Medulla oblongata (tissue), 1 donor: Measurements from ENCODE around the gene DAB1.

Experiments used
- DNase-seq: peaks from one replicate; pipeline ENCODE4 v3.0.0-alpha.2; 2015; ENCODE audit errors: extremely low spot score

The DAB1 gene

DNA sequence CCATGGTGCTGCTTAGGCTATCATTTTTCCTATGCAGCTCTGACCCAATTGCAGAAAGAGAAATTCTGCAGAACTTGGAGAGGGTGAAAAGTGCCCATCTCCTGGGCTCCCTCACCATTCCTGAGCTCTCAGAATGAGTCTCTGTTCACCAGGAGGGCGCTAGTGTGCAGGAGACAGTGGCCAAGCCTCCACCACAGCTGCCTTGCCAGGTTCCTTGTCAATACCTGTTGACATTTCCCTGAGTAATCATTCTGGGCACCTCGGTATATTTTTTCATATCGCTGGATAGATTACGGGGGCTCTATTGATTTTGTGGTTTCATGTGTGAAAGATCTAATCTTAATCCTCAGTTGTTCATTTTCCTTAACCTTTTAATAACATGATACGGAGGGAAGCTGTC is 445.0 kb downstream of the DAB1 start:
- DNase-seq, result no peak

DNA sequence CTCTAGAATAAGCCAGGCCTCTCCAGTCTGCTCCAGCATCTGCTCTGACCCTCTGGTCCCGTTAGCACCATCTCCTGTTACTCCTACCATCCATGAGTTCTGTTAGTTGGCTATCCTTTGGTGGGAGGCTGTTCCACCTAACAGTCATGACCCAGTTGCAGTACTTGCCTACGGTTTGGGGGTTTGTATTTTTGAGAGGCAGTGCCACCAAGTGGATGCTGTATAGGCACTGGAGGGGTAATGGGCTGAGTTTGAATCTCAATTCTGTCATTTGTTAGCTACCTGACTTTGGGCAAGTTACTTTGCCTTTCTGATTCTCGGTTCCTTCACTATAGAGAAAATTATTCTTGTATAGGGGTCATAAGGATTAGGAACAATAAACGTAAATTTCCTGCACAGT is 445.9 kb downstream of the DAB1 start:
- no peak for DNase-seq

DNA sequence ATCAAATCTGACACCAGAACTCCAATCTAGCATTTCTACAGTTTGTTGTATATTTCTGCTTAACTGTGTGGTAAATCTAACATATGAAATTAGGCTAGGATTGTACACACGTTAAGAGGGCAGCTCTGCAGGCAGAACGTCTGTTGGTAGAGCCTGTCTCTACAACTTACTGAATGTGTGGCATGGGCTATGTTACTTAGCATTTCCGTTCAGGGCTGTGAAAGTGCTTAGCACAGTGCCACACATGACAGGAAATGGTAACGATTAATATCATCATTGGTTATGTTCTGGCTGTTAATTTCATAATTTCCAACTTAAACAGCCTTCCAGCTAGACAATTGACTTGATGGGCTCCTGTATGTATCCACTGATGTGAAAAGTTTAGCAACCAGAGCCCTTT is 448.4 kb downstream of the DAB1 start:
- DNase-seq, result no peak

DNA sequence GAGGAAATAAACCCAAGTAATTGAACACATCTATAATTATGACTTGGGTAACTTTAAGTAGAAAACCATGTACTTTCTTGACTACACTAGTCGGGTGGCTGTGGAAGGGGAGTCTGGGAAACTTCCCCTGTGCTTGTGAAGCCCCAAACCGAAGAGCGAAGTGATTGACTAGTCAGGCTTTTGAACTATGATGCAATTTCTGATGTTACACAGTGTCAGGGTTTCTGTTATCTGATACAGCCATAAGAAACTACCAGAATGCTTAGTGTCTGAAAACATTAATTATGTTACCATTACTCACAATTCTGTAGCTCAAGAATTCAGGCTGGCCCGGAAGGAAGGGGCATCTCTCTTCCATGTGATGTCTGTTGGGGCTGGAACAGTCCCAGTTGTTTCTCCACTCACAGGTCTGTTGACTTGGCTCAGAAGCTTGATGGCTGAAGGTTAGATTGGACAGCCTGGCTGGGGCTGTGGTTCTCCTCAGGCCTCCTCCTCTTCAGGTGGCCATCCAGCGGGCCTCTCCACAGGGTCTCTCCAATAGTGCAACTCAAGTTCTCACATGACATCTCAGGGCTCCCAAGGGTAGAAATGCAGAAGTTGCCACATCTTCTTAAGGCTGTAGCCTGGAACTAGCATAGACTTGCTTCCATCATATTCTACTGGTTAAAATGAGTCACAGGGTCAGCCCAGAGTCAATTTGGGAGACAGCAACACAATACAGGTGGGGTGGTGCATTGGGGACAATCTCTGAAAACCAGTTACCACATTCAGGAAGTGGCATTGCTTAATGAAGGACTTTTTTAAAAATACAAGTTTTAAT is 449.7 kb downstream of the DAB1 start:
- DNase-seq, result no peak

DNA sequence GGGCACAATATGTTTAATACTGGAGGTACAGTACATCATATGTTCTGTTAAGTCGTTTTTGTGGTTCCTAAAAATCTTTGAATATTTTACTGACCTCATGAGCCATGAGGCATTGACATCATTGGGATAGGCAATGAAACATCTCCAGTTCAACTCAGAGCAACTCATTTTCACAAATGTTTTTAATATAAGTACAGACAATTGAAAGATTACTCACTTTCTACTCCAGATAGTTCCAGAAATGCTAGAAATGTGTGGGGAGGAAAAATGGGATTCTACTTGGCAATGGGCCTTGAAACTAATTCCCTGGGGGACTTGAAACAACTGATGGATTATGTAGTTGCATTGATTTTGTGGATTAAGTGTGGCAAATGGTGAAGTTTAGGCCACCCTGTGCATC is 450.9 kb downstream of the DAB1 start:
- no peak for DNase-seq

DNA sequence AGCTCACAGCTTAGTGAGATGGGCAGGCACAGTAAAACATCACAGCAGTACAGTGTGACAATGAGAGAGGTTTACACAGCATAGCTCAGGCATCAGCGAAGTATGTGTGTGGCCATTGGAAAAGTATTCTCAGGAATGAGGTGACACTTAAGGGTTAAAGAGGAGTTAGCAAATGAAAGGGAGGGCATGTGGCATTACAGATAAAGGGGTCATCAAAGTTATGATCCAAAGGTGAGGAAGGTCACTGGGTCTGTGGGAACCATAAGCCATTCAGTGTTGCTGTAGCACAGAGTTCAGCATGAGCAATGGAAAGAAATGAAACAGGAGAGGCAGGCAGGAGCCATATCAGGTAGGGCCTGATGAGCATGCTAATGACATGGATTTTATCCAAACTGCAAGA is 453.6 kb downstream of the DAB1 start:
- DNase-seq, result no peak

DNA sequence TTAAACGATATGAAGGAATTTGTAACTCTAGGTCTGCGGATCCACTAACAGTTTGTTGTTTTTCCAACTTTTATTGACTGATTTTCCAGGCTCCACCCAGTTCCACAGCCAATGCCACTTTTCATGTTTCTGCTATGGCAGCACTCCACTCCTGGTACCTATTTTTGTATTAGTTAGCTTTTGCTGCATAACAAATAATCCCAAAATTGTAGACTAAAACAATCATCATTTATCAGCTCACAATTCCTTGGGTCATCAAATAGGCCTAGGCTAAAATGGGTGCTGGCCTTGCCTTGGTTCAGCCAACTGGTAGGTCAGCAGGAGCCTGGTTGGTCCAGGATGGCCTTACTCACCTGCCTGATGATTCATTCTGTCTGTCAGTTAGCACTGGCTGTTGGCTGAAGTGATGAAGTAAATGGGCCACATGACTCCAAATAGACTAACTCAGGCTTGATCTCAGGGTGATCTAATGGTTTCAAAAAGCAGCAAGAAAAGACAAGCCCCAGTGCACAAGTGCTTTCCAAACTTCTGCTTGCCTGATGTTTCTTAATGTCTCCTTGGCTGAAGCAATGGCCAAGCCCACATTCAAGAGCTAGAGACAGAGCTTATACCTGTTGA is 454.9 kb downstream of the DAB1 start:
- DNase-seq, result no peak

DNA sequence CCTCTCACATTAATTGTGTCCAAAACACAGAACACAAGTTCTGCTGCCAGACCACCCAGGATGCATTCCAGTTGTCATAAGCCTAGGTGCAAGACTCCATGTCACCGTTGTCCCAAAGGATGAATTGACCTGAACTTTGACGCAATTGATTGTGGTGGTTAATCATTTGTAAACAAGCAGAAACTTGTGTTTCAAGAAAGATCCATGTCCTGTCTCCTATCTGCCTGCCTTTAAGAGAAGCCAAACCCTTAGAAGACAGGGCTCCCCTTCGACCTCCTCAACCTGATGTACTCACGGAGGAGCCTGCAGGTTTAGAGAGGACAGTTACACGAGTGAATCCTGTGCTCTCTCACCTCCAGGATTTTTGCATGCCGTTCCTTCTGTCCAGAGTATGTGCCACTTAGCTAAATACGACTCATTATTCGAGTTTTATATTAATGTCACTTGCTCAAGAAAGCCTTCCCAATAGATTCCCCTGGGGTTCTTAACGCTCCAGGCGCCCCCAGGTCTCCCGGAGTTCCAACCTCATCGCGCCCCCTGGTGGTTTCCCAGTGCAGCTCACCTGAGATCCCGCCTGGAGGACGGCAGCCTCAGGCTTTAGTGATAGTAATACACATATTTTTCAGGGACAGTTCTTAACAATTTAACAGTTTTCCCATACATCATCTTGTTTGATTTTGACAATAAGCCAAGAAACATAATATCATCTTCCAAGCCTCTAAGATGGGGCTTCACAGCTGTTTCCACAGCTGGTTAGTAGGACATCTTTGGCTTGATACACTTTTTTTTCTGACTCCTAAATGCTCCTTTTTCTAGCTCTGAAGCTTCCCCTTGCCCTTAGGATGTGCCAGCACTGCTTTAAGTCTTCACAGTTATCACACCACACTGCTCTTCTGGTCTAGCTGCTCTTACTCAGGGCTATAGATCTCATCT is 455.7 kb downstream of the DAB1 start:
- no peak for DNase-seq

DNA sequence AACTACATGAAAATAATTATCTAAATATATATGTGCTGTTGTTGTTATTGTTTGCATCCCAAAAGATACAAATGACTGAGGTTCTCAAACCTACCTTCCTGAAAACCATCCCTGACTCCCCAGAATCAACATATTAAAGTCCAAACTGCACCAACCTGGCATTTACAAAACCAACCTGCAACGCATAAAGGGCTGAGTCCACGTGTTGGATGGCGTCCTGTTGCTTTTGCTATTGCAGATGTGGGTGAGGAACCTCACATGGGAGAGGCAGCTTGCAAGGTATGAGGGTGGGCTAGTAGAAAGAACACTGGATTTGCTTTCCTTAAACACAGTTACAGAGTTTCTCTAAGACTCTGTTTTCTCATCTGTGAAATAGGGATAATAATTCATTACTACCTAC is 456.5 kb downstream of the DAB1 start:
- DNase-seq, result no peak

DNA sequence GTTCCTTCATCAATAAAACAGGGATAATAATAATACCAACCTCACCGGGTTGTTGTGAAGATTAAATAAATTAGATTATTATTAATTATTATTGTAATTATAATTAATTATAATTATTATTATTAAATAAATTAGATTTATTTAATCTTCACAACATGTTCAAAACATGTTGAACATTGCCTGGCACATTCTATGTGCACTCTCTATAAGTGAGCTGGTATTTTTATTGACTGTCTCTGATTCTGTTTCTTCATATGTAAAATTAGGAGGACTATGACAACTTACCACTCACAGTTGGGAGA is 457.2 kb downstream of the DAB1 start:
- no peak for DNase-seq

DNA sequence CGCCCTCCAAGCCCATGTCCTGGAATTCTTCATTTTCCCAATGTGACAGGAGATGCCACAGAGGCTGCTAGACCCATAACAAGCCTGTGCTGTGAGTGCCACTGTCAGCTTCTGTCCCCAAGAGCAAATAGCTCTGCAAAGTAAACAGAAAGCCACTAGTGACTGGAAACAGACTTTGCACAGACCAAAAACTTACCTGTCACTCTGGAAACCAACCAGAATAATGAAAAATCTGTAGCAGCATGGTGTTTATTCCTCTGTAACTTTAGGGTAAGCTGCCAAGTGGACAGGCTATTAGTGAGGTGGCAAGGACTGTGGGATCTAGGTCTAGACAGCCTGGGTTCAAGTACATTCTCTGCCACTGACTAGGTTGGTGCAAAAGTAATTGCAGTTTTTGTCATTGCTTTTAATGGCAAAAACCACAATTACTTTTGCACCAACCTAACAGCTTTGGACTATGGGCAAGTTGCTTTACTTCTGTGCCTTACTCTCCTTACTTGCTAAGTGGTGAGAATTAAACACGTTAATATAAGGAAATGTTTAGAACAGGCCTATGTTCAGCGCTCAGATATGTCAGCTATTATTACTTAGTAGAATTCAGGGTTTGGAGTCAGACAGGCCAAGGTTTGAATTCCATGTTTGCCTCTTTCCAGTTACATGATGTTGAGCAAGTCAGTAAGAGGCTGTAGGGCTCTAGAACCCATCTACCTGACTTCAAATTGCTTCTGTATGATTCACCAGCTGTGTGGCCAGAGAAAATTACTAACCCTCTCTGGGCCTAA is 457.8 kb downstream of the DAB1 start, which contains the start of gene C8B:
Gene C8B (minus strand): TSS at position 100 of the 782 bp plus-strand sequence. CDS start 67 bp downstream, at position 33.
- DNase-seq, result no peak

DNA sequence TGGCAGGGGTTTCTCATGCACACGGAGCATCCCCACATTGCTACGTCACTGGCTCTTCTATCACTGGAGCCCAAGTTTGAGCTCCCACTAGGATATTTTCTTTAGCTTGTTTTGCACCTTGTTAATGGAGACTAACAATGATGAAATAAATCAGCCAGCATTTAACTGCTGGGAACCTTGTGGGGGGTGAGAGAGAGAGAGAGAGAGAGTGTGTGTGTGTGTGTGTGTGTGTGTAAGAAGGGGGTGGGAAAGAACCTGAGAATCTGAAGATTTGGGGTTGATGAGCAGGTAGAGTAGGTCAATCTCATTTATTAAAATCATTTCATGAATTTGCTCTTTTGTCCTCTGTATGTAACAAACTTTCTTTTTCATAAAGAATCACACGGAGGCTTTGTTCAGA is 458.7 kb downstream of the DAB1 start:
- no peak for DNase-seq

DNA sequence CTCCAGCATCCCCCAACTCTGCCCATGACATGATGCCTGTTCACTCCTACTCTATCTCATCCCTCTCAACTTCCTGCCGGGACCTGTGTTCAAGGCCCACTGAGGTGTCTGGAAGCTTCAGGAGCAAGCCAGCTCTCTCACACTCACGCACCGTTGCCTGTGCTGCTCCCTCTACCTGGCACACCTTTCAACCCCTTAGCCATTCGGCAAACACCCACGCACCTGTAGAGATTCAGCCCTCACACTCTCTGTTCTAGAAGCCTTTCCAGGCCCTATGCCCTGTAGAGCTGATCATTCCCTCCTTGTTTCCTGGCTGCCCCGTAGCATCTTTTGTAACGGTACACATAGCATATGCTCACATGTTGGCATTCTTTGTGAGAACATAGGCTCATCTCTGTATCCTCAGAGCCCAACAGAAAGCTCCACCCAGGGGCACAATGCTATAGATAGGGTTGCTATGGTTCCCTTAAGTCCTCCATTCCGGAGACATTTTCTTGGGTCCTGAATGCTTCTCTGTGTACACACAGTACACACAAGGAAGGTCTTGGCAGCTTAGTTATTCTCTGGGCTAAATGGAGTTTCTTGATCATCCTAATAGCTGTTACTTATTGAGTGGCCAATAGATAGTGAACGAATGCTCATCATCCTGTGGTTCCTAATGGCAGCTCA is 459.4 kb downstream of the DAB1 start:
- no peak for DNase-seq

DNA sequence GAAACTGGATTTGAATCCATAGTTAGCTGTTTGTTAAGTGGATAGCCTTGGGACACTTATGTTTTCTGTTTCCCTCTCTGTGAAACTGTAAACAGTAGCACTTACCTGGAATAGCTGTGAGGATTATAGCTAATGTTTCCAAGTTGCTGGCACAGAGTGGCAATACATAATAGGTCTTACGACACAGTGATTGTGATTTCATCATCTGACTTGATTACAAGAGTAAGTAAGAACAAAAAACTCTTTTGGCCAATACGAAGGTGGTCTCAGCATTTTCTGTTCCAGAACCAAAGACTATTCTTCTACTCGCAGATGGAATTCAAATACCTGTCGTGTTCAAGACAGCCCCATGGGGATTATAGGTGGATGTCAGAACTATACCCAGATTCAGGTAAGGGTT is 460.2 kb downstream of the DAB1 start:
- no peak for DNase-seq

DNA sequence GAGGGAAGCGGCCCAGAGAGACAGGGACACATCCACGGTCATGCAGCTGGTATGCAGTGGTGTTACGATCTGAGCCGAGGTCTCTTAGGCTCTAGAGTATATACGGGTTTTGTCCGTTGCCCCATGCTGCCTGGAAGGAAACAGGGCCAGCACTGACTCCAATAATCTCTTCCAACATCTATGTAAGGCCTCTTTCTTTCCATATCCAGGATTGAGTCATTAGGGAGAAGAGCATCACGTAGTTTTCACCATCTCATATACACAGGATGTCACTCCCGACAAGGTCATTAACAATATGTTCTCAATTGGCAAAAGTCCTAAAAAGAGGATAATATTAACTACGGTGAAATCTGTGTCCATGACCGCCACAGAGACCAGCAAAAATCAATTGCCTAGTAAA is 462.4 kb downstream of the DAB1 start:
- DNase-seq, result no peak

DNA sequence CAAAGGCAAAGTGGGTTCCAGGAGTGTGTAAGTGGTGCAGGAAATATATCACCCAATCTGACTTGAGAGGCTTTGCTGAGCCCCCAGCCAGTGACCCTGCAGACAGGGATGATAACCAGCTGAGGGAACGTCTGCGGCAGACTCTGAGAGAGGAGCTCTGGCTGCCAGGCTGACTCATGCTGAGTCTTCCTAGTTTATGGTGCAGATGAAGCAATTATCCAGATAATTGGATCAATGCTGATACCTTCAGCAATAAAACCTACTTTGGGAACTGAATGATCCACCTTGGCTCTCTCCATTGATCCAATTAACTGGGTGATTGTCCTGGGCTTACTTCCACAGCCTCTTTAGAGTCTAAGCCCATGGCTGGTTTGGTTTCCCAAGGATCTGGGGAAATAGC is 465.3 kb downstream of the DAB1 start:
- DNase-seq, result no peak

DNA sequence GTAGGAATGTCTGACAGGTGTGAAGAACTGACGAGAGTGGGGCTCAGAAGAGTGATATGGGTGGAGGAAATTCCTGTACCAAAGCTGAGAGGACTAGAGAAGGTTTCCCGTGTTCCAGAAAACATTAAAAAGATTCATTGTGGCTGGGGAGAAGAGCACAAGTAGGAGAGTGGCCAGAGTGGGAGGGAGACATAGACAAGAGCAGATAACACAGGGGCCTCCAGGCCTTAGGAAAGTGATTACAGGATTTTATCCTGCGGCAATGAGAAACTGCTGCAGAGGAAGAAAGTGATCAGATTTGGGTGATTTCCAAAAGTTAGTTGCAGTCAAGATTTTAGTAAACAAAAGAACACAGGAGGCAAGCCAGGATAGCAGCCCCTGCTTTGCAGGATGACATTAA is 465.9 kb downstream of the DAB1 start:
- DNase-seq, result no peak

DNA sequence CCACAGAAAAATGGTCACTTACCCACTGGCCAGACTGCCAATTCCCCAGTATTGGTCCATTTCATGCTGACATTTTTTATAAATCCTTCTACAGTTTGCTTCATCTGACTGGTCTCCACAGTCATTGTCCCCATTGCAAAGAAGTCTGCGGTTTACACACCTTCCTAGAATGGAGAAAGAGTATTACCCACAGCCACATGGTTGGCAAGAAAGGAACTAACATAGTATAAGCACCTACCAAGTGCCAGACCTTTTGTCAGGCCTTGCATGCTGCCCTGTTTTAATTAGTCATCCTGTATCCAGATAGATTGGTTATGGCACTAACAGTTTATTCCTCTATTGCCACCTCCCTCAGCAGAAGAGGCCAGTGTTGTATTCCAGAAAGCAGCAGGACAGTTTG is 469.2 kb downstream of the DAB1 start:
- DNase-seq, result no peak

DNA sequence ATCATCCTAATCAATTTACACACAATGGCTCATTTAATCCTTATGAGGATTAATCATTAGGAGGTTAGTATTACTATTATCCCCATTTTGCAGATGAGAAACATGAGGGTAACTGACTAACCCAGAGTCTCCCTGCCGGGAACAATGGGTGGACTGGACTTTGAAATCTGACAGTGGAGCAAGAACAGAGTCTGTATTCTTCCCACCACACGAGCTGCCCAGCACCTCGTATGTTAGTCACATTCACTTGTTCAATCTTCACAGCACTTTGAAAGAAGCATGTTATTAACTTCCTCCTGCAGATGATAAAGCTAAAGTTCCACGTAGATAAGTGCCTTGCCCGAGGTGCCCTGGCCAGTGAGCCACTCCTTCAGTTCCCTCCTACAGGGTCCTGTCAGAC is 470.5 kb downstream of the DAB1 start:
- no peak for DNase-seq

DNA sequence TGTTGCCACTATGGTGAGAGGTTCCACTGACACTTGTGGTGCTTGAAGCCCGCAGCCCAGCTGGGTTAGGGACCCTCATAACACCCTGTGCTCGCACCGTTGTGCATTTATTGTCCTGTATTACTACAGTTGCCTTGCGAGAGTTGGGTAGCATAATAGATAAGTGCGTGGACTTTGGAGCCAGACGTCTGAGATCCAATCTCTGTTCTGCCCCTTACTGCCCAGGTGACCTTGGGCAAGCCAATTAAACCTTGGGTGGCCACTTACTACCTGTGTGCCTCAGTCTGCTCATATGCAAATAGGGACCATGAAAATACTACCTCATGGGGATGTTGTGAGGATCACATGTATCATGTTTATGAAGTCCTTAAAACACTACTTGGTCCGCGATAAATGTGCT is 471.4 kb downstream of the DAB1 start:
- DNase-seq, result no peak

DNA sequence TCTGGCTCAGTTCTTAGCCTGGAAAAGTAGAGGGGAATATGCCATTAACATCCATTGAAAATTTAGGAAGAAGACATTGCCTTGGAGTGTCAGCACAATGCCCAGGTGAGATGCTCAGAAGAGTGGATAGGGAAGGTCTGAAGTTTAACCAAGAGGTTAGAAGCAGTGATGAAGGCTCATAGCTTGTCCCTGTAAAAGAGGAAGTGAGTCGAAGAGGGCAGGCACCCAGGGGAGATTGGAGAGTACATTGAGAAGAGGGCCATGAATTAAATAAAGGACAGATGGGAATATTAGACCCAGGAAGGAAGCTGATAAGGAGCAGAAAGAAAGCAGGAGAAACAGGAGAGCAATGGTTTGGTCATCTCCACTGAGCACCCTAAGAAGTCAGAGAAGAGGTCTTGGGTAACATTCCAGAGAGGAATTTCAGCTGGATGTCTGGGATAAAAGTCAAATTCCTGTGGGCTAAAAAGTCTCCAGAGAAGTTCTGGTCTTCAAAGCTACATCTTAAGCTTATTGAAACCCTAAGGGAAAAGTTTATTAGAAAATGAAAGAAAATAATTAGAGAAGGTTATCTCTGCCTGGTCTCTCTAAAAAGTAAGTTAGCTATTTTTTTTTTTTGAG is 475.3 kb downstream of the DAB1 start:
- DNase-seq, result no peak
